ENCODE measurements around the gene LRRC9.

GRCh38 chr14:60003991-60004390 is 84.0 kb downstream of the LRRC9 start:
- TF ChIP-seq CTCF (IDR thresholded peaks at IDR 0.05; ENCODE audit: low read length) (no peak), EZH2phosphoT487 (IDR thresholded peaks at IDR 0.05; ENCODE audit: low read length) (no peak)

All from MM.1S (cell line).